Chondrocyte (in vitro differentiated cells): Measurements from ENCODE around the gene PANK4. TPM values are rescaled to one million over a fixed set of nuclear protein-coding genes. Genes with fewer than 3 reads are reported as not detected.

ENCODE experiments used
- DNase-seq: peaks from one replicate; pipeline ENCODE4 v3.0.0; 2021; ENCODE audit warnings: mixed read lengths, low spot score
- H3K27ac Mint-ChIP-seq: one replicate; pipeline ENCODE4 v1.8.0; 2021; ENCODE audit warnings: mild to moderate bottlenecking, moderate library complexity, mixed read lengths; ENCODE audit not compliant: unreplicated experiment
- H3K27me3 Mint-ChIP-seq: 2 replicates; pipeline ENCODE4 v1.8.0; 2021; ENCODE audit warnings: low read depth, mixed read lengths
- H3K36me3 Mint-ChIP-seq: 2 replicates; pipeline ENCODE4 v1.8.0; 2021; ENCODE audit warnings: low read depth, mixed read lengths
- H3K4me1 Mint-ChIP-seq: 2 replicates; pipeline ENCODE4 v1.8.0; 2021; ENCODE audit warnings: low read depth, mild to moderate bottlenecking, mixed read lengths
- H3K4me3 Mint-ChIP-seq: one replicate; pipeline ENCODE4 v1.8.0; 2021; ENCODE audit warnings: mild to moderate bottlenecking, moderate library complexity, mixed read lengths; ENCODE audit not compliant: unreplicated experiment
- H3K9me3 Mint-ChIP-seq: 2 replicates; pipeline ENCODE4 v1.8.0; 2021; ENCODE audit warnings: low read depth, mixed read lengths
- CTCF ChIP-seq: fragments of 200-600 bp; sonication (generic); IDR thresholded peaks from 2 replicates; pipeline ENCODE4 v1.5.0; 2021; ENCODE audit warnings: antibody characterized with exemption, mild to moderate bottlenecking, moderate library complexity
- total RNA-seq: library from RNA; stranded (reverse); gene quantifications from 3 replicates; pipeline ENCODE4 v1.2.1, GENCODE V29; 2021

Gene PANK4
- total RNA-seq, 1 donor from 2014 or later = 19.6 TPM

- DNase-seq = no peak
- no peak for TF ChIP-seq CTCF
- no peaks in the 10 kb centered on the region for H3K27me3 Mint-ChIP-seq
- H3K36me3 Mint-ChIP-seq = no peaks in the 10 kb centered on the region
- no peak overlapping the region for H3K27ac Mint-ChIP-seq
- peaks cover 6% of the 10 kb centered on the region for H3K4me1 Mint-ChIP-seq
- H3K4me3 Mint-ChIP-seq = no peak overlapping the region
- no peaks in the 10 kb centered on the region for H3K9me3 Mint-ChIP-seq
Observed at GRCh38 chr1:2544093-2544874, 17.9 kb upstream of the PANK4 start.

GRCh38 chr1:2543543-2544092 lies 17.2 kb upstream of the PANK4 start:
- Mint-ChIP-seq H3K9me3 (no peaks in the 10 kb centered on the region), H3K27me3 (no peaks in the 10 kb centered on the region), H3K4me1 (peaks cover 6% of the 10 kb centered on the region), H3K36me3 (no peaks in the 10 kb centered on the region), H3K4me3 (no peak overlapping the region), H3K27ac (no peak overlapping the region)
- TF ChIP-seq CTCF = no peak
- no peak for DNase-seq

GRCh38 chr1:2542246-2542915 lies 16.0 kb upstream of the PANK4 start:
- TF ChIP-seq CTCF = no peak
- DNase-seq = no peak
- H3K9me3 Mint-ChIP-seq = no peaks in the 10 kb centered on the region
- no peaks in the 10 kb centered on the region for H3K36me3 Mint-ChIP-seq
- no peaks in the 10 kb centered on the region for H3K27me3 Mint-ChIP-seq
- H3K4me3 Mint-ChIP-seq = no peak overlapping the region
- H3K27ac Mint-ChIP-seq = no peak overlapping the region
- H3K4me1 Mint-ChIP-seq = peaks cover 6% of the 10 kb centered on the region

GRCh38 chr1:2541619-2542245 lies 15.3 kb upstream of the PANK4 start:
- no peak overlapping the region for H3K4me3 Mint-ChIP-seq
- H3K36me3 Mint-ChIP-seq = no peaks in the 10 kb centered on the region

More at GRCh38 chr1:2541619-2542245, 15.3 kb upstream of the PANK4 start:
- H3K27ac Mint-ChIP-seq = no peak overlapping the region
- DNase-seq = no peak
- no peaks in the 10 kb centered on the region for H3K27me3 Mint-ChIP-seq
- peaks cover 1% of the 10 kb centered on the region for H3K4me1 Mint-ChIP-seq
- TF ChIP-seq CTCF = no peak
- no peaks in the 10 kb centered on the region for H3K9me3 Mint-ChIP-seq
